Panc1 (cell line): ENCODE data around the gene NDUFAF8. TPM values are rescaled to one million over a fixed set of nuclear protein-coding genes. Genes with fewer than 3 reads are reported as not detected.

Experiments
- ATAC-seq: fragments of 200-7000 bp; cut with Tn5 transposase; 2 replicates; pipeline ENCODE4 v1.9.1; 2020; ENCODE audit warnings: mild to moderate bottlenecking, moderate library complexity
- BruUV-seq: library from RNA; stranded (reverse); fragments of 400-500 nt; replicated peaks from 2 replicates; lab custom pipeline; 2021; lab: Mats Ljungman, UMichigan
- CTCF ChIA-PET: fragments of 300-600 bp; sonication (Branson Sonifier 250); formaldehyde crosslinking; loops from one replicate; lab custom pipeline; 2022; ENCODE audit warnings: antibody characterized with exemption; lab: Charles Lee
- POLR2A ChIA-PET: fragments of 300-600 bp; sonication (Branson Sonifier 250); formaldehyde crosslinking; loops from one replicate; lab custom pipeline; 2022; ENCODE audit warnings: antibody characterized with exemption; lab: Charles Lee
- DNase-seq: peaks from one replicate; pipeline ENCODE4 v3.0.0-alpha.2; 2010; ENCODE audit warnings: low read depth, low spot score
- H3K27ac ChIP-seq: 2 replicates; pipeline ENCODE4 v1.5.1; 2011; ENCODE audit warnings: mild to moderate bottlenecking, low read length, inconsistent platforms
- H3K27me3 ChIP-seq: fragments of 200-500 bp; sonication (Bioruptor generic); 2 replicates; pipeline ENCODE4 v1.6.0; 2014; ENCODE audit warnings: low read length, inconsistent platforms; ENCODE audit not compliant: control insufficient read depth, insufficient read depth
- H3K36me3 ChIP-seq: fragments of 200-500 bp; sonication (Bioruptor generic); 2 replicates; pipeline ENCODE4 v1.5.1; 2014; ENCODE audit warnings: inconsistent platforms, mild to moderate bottlenecking, low read length, moderate library complexity; ENCODE audit not compliant: control insufficient read depth, insufficient read depth
- H3K4me1 ChIP-seq: 2 replicates; pipeline ENCODE4 v1.5.1; 2011; ENCODE audit warnings: inconsistent platforms, mild to moderate bottlenecking, low read length, moderate library complexity; ENCODE audit not compliant: control insufficient read depth, insufficient read depth
- H3K4me3 ChIP-seq, 2 experiments: 2 replicates each; pipeline ENCODE4 v1.5.1; 2011 to 2012; ENCODE audit warnings: low read depth in 2 of 2, low read length in 2 of 2, mild to moderate bottlenecking in 2 of 2, inconsistent platforms in 1 of 2, moderate library complexity in 1 of 2
- H3K9me3 ChIP-seq: fragments of 200-500 bp; sonication (Bioruptor generic); 2 replicates; pipeline ENCODE4 v1.5.1; 2014; ENCODE audit warnings: low read depth, mild to moderate bottlenecking, inconsistent platforms, low read length, moderate library complexity; ENCODE audit not compliant: control insufficient read depth, insufficient read depth
- CTCF ChIP-seq: fragments of 450-650 bp; IDR thresholded peaks from 2 replicates; pipeline ENCODE4 v1.5.1; 2017; ENCODE audit warnings: mild to moderate bottlenecking
- POLR2AphosphoS5 ChIP-seq: IDR thresholded peaks from 2 replicates; pipeline ENCODE4 v1.6.1; 2012; ENCODE audit warnings: mild to moderate bottlenecking, low read depth, low read length, moderate library complexity
- SIN3A ChIP-seq: IDR thresholded peaks from 2 replicates; pipeline ENCODE4 v1.6.1; 2012; ENCODE audit warnings: low read depth, mild to moderate bottlenecking, low read length, moderate library complexity, borderline replicate concordance; ENCODE audit not compliant: insufficient read depth
- TCF7L2 ChIP-seq: IDR thresholded peaks from 2 replicates; pipeline ENCODE4 v1.6.1; 2011; ENCODE audit warnings: mild to moderate bottlenecking, low read depth, low read length, inconsistent platforms
- in situ Hi-C: cut with HindIII; loops from 2 replicates; pipeline ENCODE4 v1.10.0; 2016; ENCODE audit warnings: low sequenced_read_pairs, low pct_unique_long_range_greater_than_20kb
- intact Hi-C: fragments of 100-400 bp; cut with micrococcal nuclease; formaldehyde crosslinking; loops from one replicate; pipeline ENCODE4 v1.10.0; 2022; ENCODE audit not compliant: unreplicated experiment
- total RNA-seq: library from RNA; stranded (reverse); gene quantifications from one replicate; pipeline ENCODE4 v1.2.1, GENCODE V29; 2021; ENCODE audit not compliant: unreplicated experiment
- TF ChIP-seq, protein P1 (sequence below), 2 experiments: IDR thresholded peaks; 2 replicates each; pipeline ENCODE4 v1.6.1; 2011 to 2012; ENCODE audit warnings: low read depth in 2 of 2, control low read depth in 1 of 2, low read length in 1 of 2, mild to moderate bottlenecking in 1 of 2, moderate library complexity in 1 of 2; ENCODE audit not compliant: insufficient read depth in 1 of 2

The NDUFAF8 gene
- total RNA-seq, 1 experiment from 2014 or later: 75.8 TPM

DNA sequence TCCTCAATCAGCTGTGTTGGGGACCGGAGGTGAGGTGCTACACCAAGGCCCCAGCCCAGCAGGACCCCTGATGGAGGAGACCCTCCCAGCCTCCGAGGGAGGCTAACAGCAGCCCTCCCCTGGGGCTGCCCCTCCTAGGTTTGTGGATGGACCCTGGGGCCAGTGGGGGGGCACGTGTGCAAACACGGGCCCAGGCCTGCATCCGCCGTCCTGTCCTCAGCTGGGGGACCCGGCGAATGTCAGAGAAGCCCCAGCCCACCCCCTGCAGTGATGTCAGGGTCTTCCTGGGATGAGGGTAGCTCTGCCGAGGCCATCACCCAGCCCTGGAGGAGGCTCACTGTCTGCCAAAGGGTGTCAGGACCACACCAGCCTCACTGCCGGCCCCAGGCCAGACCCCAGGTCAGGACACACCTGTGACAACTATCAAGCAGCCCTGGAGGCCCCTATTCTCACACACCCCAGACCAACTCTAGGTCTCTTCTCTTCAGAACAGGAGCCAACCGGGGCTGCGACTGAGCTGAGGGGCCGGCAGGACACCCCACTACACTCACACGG is 43.1 kb upstream of the NDUFAF8 start:
- no peaks in the 10 kb centered on the region for H3K36me3 ChIP-seq
- no TSS peak for BruUV-seq
- no peaks in the 10 kb centered on the region for H3K4me1 ChIP-seq
- no peak for TF ChIP-seq POLR2AphosphoS5
- no peak for TF ChIP-seq CTCF
- TF ChIP-seq, protein P1, sequence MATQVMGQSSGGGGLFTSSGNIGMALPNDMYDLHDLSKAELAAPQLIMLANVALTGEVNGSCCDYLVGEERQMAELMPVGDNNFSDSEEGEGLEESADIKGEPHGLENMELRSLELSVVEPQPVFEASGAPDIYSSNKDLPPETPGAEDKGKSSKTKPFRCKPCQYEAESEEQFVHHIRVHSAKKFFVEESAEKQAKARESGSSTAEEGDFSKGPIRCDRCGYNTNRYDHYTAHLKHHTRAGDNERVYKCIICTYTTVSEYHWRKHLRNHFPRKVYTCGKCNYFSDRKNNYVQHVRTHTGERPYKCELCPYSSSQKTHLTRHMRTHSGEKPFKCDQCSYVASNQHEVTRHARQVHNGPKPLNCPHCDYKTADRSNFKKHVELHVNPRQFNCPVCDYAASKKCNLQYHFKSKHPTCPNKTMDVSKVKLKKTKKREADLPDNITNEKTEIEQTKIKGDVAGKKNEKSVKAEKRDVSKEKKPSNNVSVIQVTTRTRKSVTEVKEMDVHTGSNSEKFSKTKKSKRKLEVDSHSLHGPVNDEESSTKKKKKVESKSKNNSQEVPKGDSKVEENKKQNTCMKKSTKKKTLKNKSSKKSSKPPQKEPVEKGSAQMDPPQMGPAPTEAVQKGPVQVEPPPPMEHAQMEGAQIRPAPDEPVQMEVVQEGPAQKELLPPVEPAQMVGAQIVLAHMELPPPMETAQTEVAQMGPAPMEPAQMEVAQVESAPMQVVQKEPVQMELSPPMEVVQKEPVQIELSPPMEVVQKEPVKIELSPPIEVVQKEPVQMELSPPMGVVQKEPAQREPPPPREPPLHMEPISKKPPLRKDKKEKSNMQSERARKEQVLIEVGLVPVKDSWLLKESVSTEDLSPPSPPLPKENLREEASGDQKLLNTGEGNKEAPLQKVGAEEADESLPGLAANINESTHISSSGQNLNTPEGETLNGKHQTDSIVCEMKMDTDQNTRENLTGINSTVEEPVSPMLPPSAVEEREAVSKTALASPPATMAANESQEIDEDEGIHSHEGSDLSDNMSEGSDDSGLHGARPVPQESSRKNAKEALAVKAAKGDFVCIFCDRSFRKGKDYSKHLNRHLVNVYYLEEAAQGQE (IDR thresholded peaks at IDR 0.05; ENCODE audit: insufficient read depth in 1 of 2, low read depth in 2 of 2, low read length in 1 of 2): no peak
- no peak for TF ChIP-seq TCF7L2
- TF ChIP-seq SIN3A: no peak
- H3K9me3 ChIP-seq: no peaks in the 10 kb centered on the region
- ATAC-seq (no peak), DNase-seq (no peak)
- in situ Hi-C loops (no loop called here), intact Hi-C loops (no loop called here)
- ChIA-PET CTCF (no interaction called here), POLR2A (no interaction called here)
- no peak overlapping the region for H3K4me3 ChIP-seq
- no peak overlapping the region for H3K27ac ChIP-seq
- H3K27me3 ChIP-seq: no peaks in the 10 kb centered on the region

GRCh38 chr17:81196505-81197408 is 42.4 kb upstream of the NDUFAF8 start:
- in situ Hi-C loops: no loop called here
- TF ChIP-seq POLR2AphosphoS5 (no peak), SIN3A (no peak), CTCF (no peak), TCF7L2 (no peak)
- TF ChIP-seq, protein P1 (IDR thresholded peaks at IDR 0.05; ENCODE audit: insufficient read depth in 1 of 2, low read depth in 2 of 2, low read length in 1 of 2): no peak
- ChIA-PET CTCF (no interaction called here), POLR2A (no interaction called here)
- intact Hi-C loops: no loop called here
- no peak overlapping the region for H3K27ac ChIP-seq
- no peaks in the 10 kb centered on the region for H3K36me3 ChIP-seq
- no peaks in the 10 kb centered on the region for H3K4me1 ChIP-seq
- H3K9me3 ChIP-seq: no peaks in the 10 kb centered on the region
- H3K27me3 ChIP-seq: no peaks in the 10 kb centered on the region
- ATAC-seq (no peak), DNase-seq (no peak)
- BruUV-seq: no TSS peak
- no peak overlapping the region for H3K4me3 ChIP-seq
